Inflammatory macrophage treated with lipopolysaccharide for 1 hour (primary cell): ENCODE data around the gene ZNF562.

Source experiments
- DNase-seq, 2 donors: peaks; one replicate each; pipeline ENCODE4 v3.0.0-alpha.2; 2020 to 2022

Gene ZNF562

GRCh38 chr19:9641810-9642209, 33.1 kb downstream of the ZNF562 start:
- no peak for DNase-seq

GRCh38 chr19:9640956-9641355, 33.9 kb downstream of the ZNF562 start:
- DNase-seq: no peak

- no peak for DNase-seq
These were observed 38.9 kb downstream of the ZNF562 start for GRCh38 chr19:9636018-9636417.

- peak; percentile 6 to 49 for DNase-seq
These were observed 47.0 kb downstream of the ZNF562 start for GRCh38 chr19:9627856-9628255.

GRCh38 chr19:9622531-9622930, 52.4 kb downstream of the ZNF562 start:
- no peak for DNase-seq

GRCh38 chr19:9621156-9622037, 53.5 kb downstream of the ZNF562 start, which contains the start of gene ZNF561:
Gene ZNF561 (minus strand): TSS chr19:9621232. CDS start chr19:9619456, 1,776 bp downstream.
- peak; percentile 89 to 90 for DNase-seq

GRCh38 chr19:9620842-9621155, 54.1 kb downstream of the ZNF562 start:
- DNase-seq: no peak

GRCh38 chr19:9615844-9616243, 59.1 kb downstream of the ZNF562 start:
- DNase-seq: peak; percentile 38 to 53

- no peak for DNase-seq
These were observed 64.3 kb downstream of the ZNF562 start for GRCh38 chr19:9610484-9611113.

- no peak for DNase-seq
These were observed 66.0 kb downstream of the ZNF562 start for GRCh38 chr19:9608912-9609311.

- DNase-seq: no peak
These were observed 77.9 kb downstream of the ZNF562 start for GRCh38 chr19:9597027-9597426.
